ENCODE measurements around the gene RBMS1.
"Not testable (repeated sequence)": the region's sequence is repeated elsewhere in the genome, so short reads cannot be mapped to it uniquely, and the experiment has no call there.

RBMS1 gene

DNA sequence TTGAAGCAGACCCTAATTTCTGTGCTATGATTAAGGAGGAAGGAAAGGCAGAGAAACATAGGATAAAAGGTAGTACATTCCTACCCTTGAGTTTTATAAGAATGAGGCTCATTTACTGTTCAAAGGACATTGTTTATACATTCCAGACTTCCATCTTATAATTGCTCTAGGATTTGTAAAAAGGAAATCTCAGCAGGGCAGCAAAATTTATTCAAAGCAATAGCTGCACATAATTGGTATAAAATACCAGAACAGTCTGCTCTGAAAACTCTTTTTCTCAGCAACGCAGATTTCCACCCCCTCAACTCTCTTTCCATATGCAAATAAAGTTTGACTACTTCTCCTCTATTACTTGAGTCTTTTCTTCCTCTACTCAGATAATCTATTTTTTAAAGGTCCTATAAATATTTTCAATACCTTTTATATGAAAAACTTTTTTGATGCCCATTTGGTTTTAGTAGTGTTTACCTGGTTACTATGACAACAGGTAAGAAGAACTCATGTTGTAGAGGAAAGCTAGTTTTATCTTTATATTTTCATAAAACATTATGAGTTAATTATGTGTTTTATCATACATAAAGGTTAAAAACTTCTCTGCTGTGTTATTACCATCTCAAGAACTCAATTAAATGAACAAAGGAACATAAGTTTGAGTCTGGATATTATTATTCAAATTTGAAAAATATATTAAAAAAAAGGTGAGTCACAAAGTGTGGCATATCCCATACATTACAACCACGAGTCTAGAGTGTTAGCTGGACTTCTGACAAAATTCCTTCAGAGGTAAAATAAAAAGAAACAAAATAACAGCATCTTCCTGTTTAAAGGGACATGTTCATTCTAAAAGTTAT is 19.9 kb downstream of the RBMS1 start:
- no peak overlapping the region for H3K4me3 ChIP-seq (ENCODE audit: low read depth, low read length)

DNA sequence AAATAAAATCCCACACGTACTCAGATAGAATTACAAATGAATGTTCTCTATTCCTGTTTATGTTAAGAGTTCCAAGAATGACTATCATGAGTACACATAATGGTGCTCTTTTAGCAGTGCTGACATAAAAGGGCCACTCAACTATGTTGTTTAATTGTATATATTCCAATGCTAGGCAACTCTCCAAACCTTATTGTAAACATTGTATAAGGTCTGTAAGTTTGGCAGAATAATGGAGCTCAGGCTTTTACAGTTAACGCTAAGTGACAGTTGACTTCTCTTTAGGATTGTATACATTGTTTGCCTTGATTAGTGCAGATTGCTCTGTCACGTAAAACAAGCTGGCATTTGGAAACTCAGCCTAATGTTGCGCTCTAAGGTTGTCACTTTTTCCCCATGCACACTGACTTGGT is 20.8 kb downstream of the RBMS1 start:
- H3K4me3 ChIP-seq (ENCODE audit: low read depth, low read length): no peak overlapping the region

GRCh38 chr2:160471950-160472349 is 21.7 kb downstream of the RBMS1 start:
- H3K4me3 ChIP-seq (ENCODE audit: low read depth, low read length): no peak overlapping the region

- no peak overlapping the region for H3K4me3 ChIP-seq (ENCODE audit: low read depth, low read length)
These were observed 23.9 kb downstream of the RBMS1 start for GRCh38 chr2:160469621-160470204.

DNA sequence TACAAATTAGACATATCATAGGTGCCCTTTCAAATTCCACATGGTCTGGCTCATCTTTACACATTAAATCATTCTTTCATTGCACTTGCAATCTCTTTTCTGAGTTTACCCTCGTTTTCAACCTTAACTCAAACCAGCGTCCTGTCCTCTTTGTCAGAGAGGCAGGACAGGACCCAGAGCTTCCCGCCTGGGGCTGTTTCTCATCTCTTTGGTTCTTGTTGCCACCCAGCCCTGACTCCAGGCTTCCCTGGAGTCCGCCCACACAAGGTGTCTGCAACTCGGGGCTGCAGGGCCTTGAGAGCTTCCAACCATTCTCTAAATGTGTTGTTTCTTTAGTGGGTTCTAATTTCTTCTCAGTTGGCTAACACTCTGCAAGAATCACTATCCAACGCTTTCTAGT is 24.4 kb downstream of the RBMS1 start:
- H3K4me3 ChIP-seq (ENCODE audit: low read depth, low read length): no peak overlapping the region

DNA sequence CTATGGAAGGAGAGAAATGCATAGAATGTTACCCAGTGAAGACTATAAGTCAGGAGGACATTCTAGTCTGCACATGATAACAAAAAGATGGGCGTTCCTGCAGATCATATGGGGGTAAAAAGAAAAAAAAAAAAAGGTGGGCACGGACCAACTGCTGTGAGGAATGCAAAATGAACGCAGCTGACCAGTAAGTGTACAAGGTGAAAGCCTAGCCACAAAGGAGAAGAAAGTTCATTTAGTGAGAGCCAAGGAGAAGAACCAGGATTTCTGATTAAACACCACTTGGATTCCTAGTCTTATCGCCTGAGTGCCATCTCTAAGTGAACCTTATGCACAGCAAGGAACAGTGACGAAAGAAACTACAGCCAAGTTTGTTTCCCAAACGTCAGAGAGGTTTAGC is 26.5 kb downstream of the RBMS1 start:
- no peak overlapping the region for H3K4me3 ChIP-seq (ENCODE audit: low read depth, low read length)

DNA sequence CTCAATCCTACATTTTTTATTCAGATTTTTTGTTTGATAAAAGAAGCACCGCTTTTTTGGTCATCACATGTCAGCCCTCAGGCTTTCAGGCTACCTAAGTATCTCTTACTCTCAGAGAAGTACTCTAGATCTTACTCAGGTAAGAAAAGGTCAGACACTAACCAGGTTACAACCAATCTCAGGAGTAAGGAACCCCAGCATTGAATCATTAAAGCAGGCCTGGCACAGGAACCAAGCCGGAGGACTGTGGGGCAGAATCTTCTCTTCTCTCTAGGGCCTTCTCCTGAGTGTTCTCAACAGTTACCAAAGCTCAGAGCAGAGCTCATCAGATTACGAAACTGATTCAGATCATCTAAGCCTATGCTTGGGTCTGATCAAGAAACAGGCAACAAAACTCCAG is 28.2 kb downstream of the RBMS1 start:
- no peak overlapping the region for H3K4me3 ChIP-seq (ENCODE audit: low read depth, low read length)

GRCh38 chr2:160465002-160465401 is 28.6 kb downstream of the RBMS1 start:
- no peak overlapping the region for H3K4me3 ChIP-seq (ENCODE audit: low read depth, low read length)

GRCh38 chr2:160464017-160464416 is 29.6 kb downstream of the RBMS1 start:
- H3K4me3 ChIP-seq (ENCODE audit: low read depth, low read length): no peak overlapping the region

DNA sequence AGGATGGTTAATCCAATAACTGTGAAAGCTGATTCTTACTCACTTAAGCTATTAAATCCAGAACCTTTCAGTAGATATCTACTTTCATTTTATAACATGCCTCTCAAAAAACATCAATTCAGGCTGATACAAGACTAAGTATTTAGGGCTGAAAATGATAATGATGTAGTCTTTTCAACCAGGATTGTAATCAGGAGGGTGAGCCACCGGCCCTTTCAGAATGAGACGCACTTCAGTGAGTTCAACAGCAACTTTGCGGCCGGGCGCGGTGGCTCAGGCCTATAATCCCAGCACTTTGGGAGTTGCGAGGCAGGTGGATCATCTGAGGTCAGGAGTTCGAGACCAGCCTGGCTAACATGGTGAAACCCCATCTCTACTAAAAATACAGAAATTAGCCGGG is 30.4 kb downstream of the RBMS1 start:
- H3K4me3 ChIP-seq (ENCODE audit: low read depth, low read length): no peak overlapping the region

DNA sequence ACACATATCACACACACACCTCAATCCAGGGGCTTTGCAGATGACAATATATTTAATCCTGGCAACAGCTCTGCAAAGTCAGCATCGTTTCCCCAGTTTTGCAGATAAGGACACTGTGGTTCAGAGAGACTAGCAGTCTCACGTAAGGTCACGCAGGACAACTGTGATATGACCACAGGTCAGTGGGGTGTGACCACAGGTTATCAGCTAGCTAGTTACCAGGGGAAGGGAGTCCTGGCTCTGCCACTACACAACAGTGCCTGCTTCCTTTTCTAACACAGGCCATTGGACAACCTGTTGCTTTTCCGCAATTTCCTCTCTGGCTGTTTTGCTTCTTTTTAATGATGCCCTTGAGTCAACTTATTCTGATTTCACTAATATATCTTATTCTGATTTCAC is 33.3 kb downstream of the RBMS1 start:
- H3K4me3 ChIP-seq (ENCODE audit: low read depth, low read length): no peak overlapping the region

DNA sequence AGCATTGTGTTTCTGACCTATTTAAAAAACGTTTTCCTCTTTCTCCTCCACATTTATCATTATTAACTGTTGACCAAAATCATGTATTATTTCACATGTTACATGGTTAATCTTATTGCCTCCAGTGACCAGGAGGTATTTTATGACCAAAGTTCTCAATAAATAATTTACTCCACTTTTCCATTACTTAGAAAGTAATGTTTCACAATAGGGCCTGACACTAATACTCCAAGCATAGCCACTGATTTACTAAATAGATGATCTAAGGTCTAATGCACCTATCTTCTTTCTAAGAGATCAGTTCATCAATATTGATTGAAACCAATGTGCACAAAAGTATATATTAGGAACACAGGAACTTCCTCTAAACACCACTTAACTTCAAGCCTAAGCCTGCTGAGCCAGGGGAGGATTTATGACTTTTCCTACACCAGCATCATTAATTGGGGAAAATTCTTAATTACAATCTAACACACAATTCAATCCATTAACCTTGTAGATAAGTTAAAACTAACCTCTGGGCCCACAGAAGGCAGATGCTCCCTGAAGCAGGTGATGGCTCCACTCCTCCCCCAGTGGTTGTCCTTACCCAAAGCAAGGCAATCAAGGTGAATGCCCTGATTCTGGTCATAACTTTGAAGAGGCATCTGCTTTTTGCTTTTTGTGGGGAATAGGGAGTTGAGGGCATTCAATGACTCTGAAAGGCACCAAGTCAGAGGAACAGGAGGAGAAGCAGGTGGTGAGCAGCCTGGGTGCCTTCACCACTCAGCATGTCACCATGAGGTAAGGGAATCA is 33.9 kb downstream of the RBMS1 start:
- no peak overlapping the region for H3K4me3 ChIP-seq (ENCODE audit: low read depth, low read length)

- no peak overlapping the region for H3K4me3 ChIP-seq (ENCODE audit: low read depth, low read length)
These were observed 34.7 kb downstream of the RBMS1 start for GRCh38 chr2:160458718-160459453.

DNA sequence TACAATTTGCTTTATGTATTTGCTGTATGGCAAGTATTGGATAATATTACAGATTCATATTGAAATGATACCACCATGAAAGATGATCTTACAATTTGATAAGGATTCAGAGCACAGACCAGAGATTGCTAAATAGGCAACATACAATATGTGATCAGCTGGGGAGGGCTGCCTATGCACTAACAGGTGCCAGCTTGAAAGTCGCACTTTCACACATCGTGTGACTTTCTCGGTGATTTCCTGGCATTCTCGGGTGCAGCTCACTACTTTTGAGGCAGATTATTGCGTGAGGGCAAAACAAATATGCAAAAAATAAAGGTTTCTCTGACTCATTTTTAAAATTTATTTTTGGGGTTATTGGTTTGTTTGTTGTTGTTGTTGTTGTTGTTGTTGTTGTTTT is 36.0 kb downstream of the RBMS1 start:
- H3K4me3 ChIP-seq (ENCODE audit: low read depth, low read length): no peak overlapping the region

DNA sequence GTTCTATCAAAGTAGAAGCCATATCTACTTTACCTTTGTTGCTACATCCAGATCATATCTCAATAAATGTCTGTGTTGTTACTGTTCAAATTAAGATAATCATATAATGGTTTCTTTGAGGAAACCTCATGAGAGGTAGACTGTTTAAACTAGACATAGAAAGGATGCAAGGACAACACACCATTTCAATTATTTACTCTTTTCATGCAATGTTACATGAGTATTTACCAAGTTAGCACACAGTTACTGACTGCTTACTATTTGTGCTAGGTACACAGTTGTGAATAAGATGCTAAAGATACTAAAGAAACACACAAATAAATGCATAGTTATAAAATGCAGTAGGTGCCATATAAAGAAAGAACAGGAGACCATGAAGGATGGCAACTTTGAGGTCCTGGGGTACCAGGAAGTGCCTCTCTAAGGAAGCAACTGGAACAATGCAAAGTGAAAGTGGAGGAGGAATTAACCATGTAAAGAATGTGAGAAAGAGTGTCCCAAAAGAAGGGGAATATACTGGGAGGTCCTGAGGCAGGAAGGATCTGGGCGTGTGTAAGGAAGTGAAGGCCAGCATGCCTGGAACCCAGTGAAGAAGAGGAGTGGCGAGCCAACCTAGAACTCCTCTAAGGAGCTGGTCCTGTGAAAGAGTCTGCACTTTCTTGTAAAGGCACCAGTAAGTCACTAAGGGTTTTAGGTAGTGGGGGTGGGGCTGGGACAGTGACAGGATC is 39.4 kb downstream of the RBMS1 start:
- no peak overlapping the region for H3K4me3 ChIP-seq (ENCODE audit: low read depth, low read length)

GRCh38 chr2:160453111-160453820 is 40.3 kb downstream of the RBMS1 start:
- H3K4me3 ChIP-seq (ENCODE audit: low read depth, low read length): no peak overlapping the region

DNA sequence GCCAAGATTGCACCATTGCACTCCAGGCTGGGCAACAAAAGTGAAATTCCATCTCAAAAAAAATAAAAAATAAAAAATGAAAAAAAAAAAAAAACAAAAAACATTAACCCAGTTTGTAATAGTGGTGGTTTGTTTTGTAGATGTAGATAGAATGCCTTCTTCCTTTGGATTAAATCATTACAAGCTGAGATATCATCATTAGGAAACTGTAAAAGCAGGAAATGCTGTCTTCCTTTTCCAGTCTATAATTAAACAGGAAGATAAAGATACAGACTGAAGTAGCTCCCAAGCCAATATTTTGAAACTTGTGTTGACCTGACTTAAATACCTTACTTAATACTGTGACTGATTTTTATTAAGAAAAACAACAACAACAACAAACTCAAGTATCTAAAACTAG is 43.1 kb downstream of the RBMS1 start:
- H3K4me3 ChIP-seq (ENCODE audit: low read depth, low read length): no peak overlapping the region

- not testable (repeated sequence) for H3K4me3 ChIP-seq (ENCODE audit: low read depth, low read length)
These were observed 44.8 kb downstream of the RBMS1 start for GRCh38 chr2:160448821-160449220.

DNA sequence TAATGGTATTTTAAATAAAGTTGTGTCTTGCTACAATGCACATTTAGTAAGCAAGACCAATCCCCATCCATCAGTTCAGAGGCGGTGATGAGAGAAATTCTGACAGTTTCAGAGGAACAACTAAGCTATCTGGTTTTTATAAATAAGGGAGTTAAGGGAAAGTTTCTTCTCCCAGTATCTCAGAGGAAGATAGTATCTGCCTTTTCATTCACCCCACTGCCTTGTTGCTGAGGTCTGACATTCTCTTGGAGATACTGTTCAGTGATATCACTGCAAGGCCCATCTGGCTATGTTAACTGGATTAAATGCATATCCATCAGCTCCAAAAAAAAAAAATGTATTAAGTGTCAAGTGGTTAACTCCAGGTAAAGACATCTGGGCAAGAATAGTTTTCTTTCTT is 47.9 kb downstream of the RBMS1 start:
- no peak overlapping the region for H3K4me3 ChIP-seq (ENCODE audit: low read depth, low read length)

- H3K4me3 ChIP-seq (ENCODE audit: low read depth, low read length): no peak overlapping the region
These were observed 51.0 kb downstream of the RBMS1 start for GRCh38 chr2:160442603-160443002.

Measured in iPS-11a (cell line).